Urinary bladder (tissue), 4 donors: Measurements from ENCODE around the gene NEDD8. TPM values are rescaled to one million over a fixed set of nuclear protein-coding genes. Genes with fewer than 3 reads are reported as not detected.

Experiments
- DNase-seq: peaks from one replicate; pipeline ENCODE4 v3.0.0-alpha.2; 2015; ENCODE audit errors: extremely low spot score
- H3K27ac ChIP-seq: one replicate; pipeline ENCODE4 v1.5.1; 2013; ENCODE audit warnings: low read depth, mild to moderate bottlenecking, moderate library complexity
- H3K36me3 ChIP-seq: one replicate; pipeline ENCODE4 v1.6.1; 2013; ENCODE audit warnings: mild to moderate bottlenecking, moderate library complexity; ENCODE audit not compliant: insufficient read depth
- H3K4me1 ChIP-seq: one replicate; pipeline ENCODE4 v1.6.1; 2013; ENCODE audit warnings: mild to moderate bottlenecking, moderate library complexity; ENCODE audit not compliant: insufficient read depth
- H3K4me3 ChIP-seq: one replicate; pipeline ENCODE4 v1.5.1; 2013; ENCODE audit warnings: low read depth, low read length
- WGBS: extraction: QIAGEN DNeasy Blood & Tissue Kit; methylation state at CpG from one replicate; pipeline ENCODE4 v1.1.7; 2013; 5-methylcytosine and 5-hydroxymethylcytosine counted together
- polyA plus RNA-seq: library from polyadenylated mRNA; stranded (reverse); fragments of 200-250 nt; gene quantifications from one replicate; pipeline ENCODE4 v1.2.3, GENCODE V29; 2013
- total RNA-seq: library from RNA; depleted of rRNA; stranded (reverse); fragments of >200 nt; gene quantifications from one replicate; pipeline ENCODE4 v1.2.3, GENCODE V29; 2014
- donor health status: healthy with polysubstance abuse.
- donor health status: healthy.

NEDD8 gene
- total and polyA plus RNA-seq, 2 donors: 73.8 to 220 TPM

DNA sequence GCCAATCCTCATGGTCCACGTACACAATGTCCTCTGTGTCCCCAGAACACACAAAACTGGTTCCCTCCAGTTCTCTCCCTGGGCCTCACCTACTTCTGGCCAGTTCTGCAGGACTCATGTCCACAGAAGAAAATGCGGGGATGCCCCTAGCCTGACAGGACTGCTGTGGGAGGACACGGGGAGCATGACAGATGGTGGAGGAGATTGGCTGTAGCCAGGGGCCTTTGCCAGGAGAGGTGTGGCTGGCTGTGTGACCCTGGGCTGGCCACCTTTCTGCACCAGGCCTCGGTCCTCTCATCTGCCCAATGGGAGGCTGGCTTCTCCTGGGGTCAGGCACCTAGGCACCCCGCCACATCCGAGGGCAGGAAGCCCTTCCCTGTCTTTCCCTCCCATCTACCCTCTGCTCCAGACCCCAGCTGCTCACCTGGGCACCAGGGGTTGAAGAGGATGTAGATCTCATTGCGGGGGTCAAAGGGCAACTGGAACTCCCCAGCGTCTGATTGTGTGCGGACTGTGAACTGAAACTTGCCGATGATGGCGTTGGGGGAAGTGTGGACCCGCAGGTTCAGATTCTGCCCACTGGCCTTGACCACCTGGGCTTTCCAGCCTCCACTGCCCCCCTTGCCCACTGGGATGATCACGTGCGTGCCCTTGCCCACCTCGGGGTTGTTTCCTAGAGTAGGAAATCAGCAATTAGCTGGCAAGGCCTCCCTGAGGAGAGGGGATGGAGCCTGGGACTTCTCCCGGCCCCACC is 28.0 kb upstream of the NEDD8 start:
- WGBS: 89% methylated on average over 16 of the region's 16 CpGs
- no peaks in the 10 kb centered on the region for H3K4me1 ChIP-seq
- H3K36me3 ChIP-seq: no peaks in the 10 kb centered on the region
- no peak overlapping the region for H3K27ac ChIP-seq
- no peak overlapping the region for H3K4me3 ChIP-seq
- DNase-seq: no peak

DNA sequence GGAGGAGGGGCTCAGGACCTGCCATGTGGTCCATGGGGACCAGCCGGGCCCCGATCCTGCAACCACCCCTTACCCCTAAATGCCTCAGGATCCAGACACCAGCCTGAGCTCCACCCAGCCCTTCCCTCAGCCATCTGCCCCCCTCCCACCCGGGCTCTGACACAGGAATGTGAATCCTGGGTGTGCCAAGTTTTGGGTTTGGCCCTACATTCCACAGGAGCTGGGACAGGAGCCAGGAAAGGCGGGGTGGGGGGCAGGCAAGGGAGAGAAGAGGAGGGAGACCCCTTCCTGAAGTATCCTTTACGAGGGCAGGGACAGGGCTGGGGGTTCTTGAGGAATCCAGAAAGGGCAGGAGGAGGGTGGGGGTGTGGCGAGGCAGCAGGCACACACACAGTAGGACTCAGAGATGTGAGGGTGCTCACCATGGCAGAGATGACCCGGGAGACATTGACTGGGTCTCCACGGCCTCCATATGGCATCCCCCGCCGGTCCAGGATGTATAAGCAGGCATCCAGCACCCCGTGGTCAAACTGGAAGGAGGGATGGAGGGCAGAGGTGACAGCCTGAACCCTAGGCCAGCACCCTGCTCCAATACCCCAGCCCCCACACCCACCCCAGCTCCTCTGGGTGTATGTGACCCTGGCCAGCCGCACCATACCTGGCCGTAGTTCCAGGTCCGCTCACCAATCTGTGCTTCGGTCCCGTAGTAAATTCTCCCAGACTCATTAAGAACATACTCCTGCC is 27.3 kb upstream of the NEDD8 start:
- DNase-seq: no peak
- WGBS: 68% methylated on average over 16 of the region's 16 CpGs
- H3K4me1 ChIP-seq: no peaks in the 10 kb centered on the region
- H3K4me3 ChIP-seq: no peak overlapping the region
- H3K27ac ChIP-seq: no peak overlapping the region
- H3K36me3 ChIP-seq: no peaks in the 10 kb centered on the region

DNA sequence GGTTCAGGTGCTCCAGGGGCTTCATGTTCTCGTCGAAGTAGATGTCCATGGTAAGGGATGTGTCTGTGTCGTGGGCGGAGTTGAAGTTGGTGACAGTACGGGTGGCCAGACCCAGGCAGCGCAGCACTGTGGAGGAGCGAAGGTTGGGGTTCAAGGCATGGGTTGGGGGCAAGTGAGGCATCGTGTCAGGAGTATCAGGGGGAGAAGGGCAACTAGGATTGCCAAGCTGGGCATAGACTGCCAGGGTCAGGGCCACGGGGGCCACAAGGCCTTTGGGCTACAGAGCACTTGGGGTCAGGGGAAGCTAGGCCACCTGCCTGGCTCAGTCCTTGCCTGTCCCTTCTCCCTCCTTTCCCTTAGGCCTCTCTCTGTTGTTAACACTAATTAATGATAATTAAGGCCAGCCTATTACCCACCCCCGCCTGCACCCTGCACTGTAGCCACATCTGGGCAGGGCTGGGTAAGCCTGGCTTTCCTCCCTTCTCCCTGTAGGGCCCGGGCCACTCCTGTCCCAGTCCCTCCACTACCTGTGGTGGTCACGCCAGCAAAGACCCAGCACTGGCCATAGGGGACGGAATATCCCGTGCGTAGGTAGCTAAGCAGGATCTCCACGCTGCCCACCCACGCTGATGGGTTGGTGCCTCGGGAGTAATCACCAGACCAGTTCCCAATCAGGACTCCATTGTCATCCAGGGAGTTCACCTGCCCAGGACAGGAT is 26.5 kb upstream of the NEDD8 start:
- H3K36me3 ChIP-seq: no peaks in the 10 kb centered on the region
- no peak for DNase-seq
- WGBS: 89% methylated on average over 18 of the region's 18 CpGs
- H3K27ac ChIP-seq: no peak overlapping the region
- no peaks in the 10 kb centered on the region for H3K4me1 ChIP-seq
- H3K4me3 ChIP-seq: no peak overlapping the region

DNA sequence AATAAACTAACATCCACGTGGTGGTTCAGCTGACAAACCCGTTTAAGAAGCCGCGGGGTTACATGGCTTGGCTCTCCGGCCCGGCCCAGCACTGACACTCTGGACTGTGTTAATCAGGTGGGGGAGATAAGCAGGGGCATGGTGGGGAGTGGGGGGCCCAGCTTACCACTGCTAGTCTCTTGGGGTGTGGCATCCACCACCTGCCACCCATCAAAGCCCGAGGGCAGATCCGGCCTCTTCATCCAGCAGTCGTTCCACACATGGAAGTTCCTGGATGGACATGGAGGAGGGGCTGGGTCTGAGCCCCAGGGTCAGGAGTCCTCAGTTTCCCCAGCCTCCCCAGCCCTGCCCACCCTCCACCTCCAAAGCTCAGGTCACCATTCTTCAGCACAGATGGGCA is 26.0 kb upstream of the NEDD8 start:
- WGBS: 84% methylated on average over 9 of the region's 9 CpGs
- no peak overlapping the region for H3K4me3 ChIP-seq
- H3K4me1 ChIP-seq: no peaks in the 10 kb centered on the region
- no peak overlapping the region for H3K27ac ChIP-seq
- DNase-seq: no peak
- H3K36me3 ChIP-seq: no peaks in the 10 kb centered on the region

DNA sequence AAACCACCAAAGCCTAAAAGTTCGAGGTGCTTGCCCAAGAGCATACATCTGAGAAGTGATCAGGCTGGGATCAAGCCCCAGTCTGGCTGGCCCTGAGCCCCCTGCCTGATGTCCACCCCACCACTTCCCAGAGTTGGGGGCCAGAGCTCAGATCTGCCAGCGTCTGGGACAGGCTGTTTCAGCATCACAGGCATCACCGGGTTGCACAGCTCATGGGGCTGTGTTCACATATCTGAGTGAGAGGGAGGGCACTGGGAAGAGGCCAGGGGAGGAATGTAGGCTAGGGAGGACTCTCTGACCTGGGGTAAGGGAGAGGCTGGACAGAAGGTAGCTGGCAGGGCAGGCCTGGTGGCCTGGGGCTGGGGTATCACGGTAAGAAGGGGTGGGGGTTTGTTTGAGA is 24.8 kb upstream of the NEDD8 start:
- Histone ChIP-seq H3K36me3 (no peaks in the 10 kb centered on the region), H3K4me1 (no peaks in the 10 kb centered on the region), H3K4me3 (no peak overlapping the region), H3K27ac (no peak overlapping the region)
- WGBS: 69% methylated on average over 4 of the region's 4 CpGs
- DNase-seq: no peak

DNA sequence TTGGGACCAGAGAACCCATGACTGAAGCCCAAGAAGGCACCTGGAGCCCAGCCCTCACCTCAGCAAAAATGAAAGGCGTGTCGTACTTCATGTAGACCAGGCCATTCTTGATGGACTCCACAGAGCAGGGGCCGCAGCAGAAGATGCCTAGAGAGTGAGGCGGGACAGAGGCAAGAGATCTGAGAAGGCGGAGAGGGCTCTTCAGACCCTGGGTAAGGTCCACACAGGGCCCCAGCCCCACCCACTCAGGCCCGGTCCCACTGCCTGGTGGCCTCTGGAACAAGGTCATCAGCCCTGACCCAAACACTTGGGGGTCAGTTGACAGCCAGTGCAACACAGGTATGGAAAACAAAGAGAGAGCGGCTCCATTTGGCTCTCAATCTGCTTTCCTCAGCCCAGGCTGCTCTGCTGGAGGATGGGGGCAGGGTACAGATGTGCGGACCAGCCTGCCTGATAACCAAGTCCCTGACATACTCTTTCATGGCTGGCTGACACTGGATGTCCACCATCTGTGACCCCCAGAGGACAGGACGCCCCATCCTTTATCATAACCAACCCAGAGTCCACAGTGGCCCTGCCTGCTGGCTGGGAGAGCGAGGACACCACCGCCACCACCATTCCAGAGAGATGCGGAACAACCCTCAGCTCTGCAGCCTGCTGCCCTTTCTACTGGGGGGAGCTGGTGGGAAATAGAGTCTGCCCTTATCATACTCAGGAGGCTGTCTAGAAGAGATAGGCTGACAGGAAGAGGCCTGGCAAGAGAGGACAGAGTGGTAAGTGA is 24.0 kb upstream of the NEDD8 start:
- no peak overlapping the region for H3K27ac ChIP-seq
- DNase-seq: no peak
- no peaks in the 10 kb centered on the region for H3K4me1 ChIP-seq
- no peak overlapping the region for H3K4me3 ChIP-seq
- 92% methylated on average over 12 of the region's 12 CpGs for WGBS
- no peaks in the 10 kb centered on the region for H3K36me3 ChIP-seq

DNA sequence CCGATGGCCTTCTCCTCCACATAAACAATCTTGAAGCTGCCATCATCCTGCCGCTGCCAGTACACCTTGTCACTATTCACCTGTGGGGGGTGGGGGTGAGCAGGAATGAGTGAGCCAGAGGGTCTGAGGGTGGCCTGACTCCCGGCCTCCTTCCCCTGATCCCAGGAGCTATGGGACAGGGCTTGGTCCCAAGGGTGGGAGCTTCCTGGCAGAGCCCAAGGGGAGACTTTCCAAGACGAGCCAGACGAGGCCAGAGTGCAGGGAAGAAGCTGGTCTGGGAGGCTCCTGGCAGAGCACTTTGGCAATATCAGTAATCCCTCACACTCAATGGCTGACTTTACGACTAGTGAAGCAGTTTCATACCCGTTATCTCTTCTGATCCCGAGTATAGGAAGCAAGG is 23.3 kb upstream of the NEDD8 start:
- Histone ChIP-seq H3K4me1 (no peaks in the 10 kb centered on the region), H3K27ac (no peak overlapping the region), H3K4me3 (no peak overlapping the region), H3K36me3 (no peaks in the 10 kb centered on the region)
- no peak for DNase-seq
- 81% methylated on average over 8 of the region's 8 CpGs for WGBS

DNA sequence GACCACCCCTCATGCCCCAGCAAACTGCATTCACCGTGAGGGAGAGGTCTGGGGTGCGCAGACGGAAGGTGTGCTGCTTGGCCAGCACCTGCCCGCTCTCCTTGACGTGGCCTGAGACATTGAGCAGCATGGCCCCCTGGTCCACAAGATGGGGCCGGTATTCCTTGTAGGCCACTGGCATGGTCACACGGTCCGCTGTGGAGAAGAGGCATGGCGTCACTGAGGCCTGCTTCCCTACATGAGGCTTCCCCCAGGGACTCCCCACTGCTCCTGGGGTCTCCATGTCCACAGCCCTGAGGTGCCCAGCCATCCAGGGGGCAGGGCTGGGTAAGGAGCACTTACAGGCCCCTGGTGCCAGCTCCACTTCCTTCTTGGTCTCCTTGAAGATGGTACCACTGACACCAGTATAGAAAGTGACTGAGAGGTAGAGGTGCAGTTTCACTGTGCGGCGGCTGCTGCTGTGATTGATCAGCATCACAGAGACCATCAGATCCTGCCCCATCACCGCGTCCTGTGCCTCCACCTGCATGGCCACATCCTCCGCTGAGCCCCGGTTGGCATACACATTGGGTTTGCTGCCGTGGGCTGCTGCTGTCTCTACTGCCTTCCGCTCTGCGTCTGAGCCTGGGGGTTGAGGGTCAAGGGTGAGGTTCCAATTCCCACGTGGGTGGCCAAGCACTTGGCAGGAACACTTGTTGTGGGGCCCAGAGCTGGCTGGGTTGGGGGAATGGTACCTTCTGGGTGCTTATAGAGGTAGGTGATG is 22.6 kb upstream of the NEDD8 start:
- no peak overlapping the region for H3K4me3 ChIP-seq
- 90% methylated on average over 19 of the region's 19 CpGs for WGBS
- no peaks in the 10 kb centered on the region for H3K4me1 ChIP-seq
- no peak overlapping the region for H3K27ac ChIP-seq
- H3K36me3 ChIP-seq: no peaks in the 10 kb centered on the region
- DNase-seq: no peak

DNA sequence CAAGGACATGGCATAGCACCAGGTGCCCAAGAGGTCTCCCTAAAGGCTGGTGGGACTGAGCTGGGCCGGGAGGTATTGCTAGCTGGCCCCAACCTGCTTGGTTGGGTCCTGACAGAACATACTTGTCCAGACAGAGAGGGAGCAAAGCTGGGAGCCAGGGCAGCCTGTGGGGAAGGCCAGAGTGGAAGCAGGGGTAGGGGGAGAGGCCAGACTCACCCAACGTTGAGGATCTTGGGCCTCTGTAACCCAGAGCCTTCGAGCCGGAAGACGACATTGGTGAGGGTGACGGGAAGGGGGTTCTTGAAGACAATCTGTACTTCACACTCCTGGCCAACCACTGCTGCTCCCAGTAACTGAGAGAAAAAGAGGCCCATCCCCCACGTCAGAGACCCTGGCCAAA is 21.8 kb upstream of the NEDD8 start:
- no peak overlapping the region for H3K4me3 ChIP-seq
- WGBS: 81% methylated on average over 7 of the region's 7 CpGs
- H3K36me3 ChIP-seq: no peaks in the 10 kb centered on the region
- H3K27ac ChIP-seq: no peak overlapping the region
- no peaks in the 10 kb centered on the region for H3K4me1 ChIP-seq
- no peak for DNase-seq

DNA sequence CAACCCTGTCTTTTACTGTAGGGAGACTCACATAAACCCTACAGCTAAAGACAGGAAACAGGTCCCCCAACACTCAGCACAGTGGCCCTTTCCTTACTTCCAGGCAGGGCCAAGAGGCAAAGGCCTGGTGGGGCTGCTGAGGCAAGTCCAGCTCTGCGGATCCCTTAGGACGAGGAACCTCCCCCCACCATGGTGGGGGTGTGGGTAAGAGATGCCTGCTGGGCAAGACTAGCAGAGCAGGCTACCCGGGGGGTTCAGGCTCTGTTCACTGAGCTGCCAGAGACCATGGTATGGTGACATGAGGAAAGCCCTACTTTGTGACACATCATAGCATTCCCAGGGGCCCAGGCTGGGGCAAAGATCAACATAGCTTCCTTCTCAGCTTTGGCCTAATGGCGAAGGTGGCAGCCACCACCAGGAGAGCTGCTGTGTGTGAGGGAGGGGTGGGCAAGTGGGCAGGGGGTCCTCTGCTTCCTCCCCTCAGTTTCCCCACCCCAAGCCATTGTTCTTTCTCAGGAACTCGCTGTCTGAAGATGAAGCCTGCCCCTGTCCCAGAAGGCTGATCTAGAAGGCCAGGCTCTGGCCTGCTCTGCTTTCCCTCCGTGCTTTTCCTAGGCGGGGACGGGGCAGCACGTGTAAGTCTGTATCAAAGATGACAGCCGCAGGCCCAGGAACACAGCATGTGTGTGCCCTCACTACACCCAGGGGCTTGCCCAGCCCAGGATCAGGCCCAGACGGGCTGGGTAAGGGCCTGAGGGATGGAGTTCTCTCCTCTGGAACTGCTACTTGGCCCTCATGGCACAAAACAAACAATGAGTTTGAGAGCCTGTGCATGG is 20.3 kb upstream of the NEDD8 start:
- Histone ChIP-seq H3K36me3 (no peaks in the 10 kb centered on the region), H3K27ac (no peak overlapping the region), H3K4me3 (no peak overlapping the region), H3K4me1 (no peaks in the 10 kb centered on the region)
- no peak for DNase-seq
- WGBS: 78% methylated on average over 11 of the region's 11 CpGs

DNA sequence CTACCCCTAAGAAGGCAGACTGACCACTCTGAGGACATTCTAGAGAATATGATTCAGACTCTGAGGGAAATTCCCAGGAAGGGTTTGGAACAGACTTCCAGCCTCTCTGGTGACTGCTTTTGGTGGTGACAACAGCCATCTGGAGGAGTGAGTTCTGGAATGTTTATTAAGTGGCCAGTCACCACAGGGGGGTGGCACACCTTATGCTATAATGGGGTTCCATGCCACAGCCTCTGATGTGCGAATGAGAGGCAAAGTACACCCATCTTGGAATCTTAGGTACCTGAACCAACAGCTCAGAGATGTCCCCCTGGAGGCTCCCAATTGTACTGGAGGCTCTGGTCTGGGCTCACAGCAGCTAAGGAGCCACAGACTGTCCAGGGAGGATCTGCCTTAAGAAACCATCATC is 19.7 kb upstream of the NEDD8 start:
- DNase-seq: no peak
- 80% methylated on average over 1 of the region's 1 CpG for WGBS
- Histone ChIP-seq H3K4me1 (no peaks in the 10 kb centered on the region), H3K4me3 (no peak overlapping the region), H3K27ac (no peak overlapping the region), H3K36me3 (no peaks in the 10 kb centered on the region)

DNA sequence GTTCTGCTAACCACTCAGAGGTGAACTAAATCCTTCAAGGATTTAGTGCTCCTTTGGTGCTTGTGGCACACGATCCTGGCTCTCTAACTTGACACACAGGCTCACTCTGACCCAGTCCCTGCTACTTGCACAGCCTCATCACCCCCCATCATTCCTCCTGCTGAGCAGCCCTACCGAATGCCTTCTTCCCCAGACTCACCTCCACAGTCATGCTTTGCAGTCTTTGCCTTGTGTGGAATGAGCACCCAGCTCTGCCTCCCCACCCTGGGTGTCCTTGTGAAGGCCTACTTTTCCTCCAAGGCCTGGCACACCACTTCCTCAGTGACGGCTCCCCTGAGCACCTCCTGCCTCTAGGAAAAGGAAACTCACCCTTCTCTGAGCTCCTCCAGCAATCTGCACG is 18.2 kb upstream of the NEDD8 start:
- H3K36me3 ChIP-seq: no peaks in the 10 kb centered on the region
- 56% methylated on average over 4 of the region's 4 CpGs for WGBS
- no peak overlapping the region for H3K4me3 ChIP-seq
- DNase-seq: no peak
- H3K4me1 ChIP-seq: no peaks in the 10 kb centered on the region
- no peak overlapping the region for H3K27ac ChIP-seq
